Measurements from ENCODE around the gene CEP112. TPM values are rescaled to one million over a fixed set of nuclear protein-coding genes. Genes with fewer than 3 reads are reported as not detected.

CEP112 gene
- total and polyA plus RNA-seq, 7 donors = 4.5 to 19.4 (median 9.7) TPM

GRCh38 chr17:66076546-66077190, 115.3 kb downstream of the CEP112 start:
- Histone ChIP-seq H3K27ac (no peak overlapping the region), H3K27me3 (ENCODE audit: insufficient read depth in 3 of 3, low read length in 2 of 3) (no peaks in the 10 kb centered on the region), H3K36me3 (ENCODE audit: insufficient read depth in 1 of 2, low read depth in 1 of 2) (no peaks in the 10 kb centered on the region), H3K4me3 (no peak overlapping the region), H3K4me1 (peaks cover 6% of the 10 kb centered on the region), H3K9me3 (no peaks in the 10 kb centered on the region)
- no peak for TF ChIP-seq CTCF (IDR thresholded peaks at IDR 0.05)
- no peak for ATAC-seq
- 56 to 68% (median 59%) methylated on average over 5 of the region's 5 CpGs for WGBS, 3 donors
- DNase-seq = no peak
- intact Hi-C loops (cut with DNase I) = no loop called here

DNA sequence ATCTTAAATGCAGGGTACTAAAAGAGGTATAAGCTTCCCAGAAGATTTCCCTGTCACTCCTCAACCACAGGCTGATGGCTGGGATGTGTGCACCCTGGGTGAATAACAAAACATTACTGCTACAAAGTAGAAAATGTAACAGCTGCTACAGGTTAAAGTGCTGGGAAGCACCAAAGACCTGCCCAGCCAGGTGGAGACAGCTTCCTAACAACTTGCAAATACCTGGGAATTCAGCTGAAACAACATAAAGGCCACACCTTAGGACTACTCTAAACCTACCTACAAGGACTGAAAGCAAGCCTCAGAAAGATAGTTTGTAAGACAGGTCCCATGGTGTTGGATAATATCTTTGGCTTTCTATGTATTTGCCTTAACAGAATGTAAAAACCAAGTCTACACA, 118.5 kb downstream of the CEP112 start:
- Histone ChIP-seq H3K9me3 (no peaks in the 10 kb centered on the region), H3K4me1 (peaks cover 6% of the 10 kb centered on the region), H3K27ac (no peak overlapping the region), H3K27me3 (ENCODE audit: insufficient read depth in 3 of 3, low read length in 2 of 3) (no peaks in the 10 kb centered on the region), H3K4me3 (no peak overlapping the region), H3K36me3 (ENCODE audit: insufficient read depth in 1 of 2, low read depth in 1 of 2) (no peaks in the 10 kb centered on the region)
- intact Hi-C loops (cut with DNase I) = no loop called here
- no peak for DNase-seq
- no peak for ATAC-seq
- no peak for TF ChIP-seq CTCF (IDR thresholded peaks at IDR 0.05)

GRCh38 chr17:66063686-66064085, 128.2 kb downstream of the CEP112 start:
- Histone ChIP-seq H3K27me3 (ENCODE audit: insufficient read depth in 3 of 3, low read length in 2 of 3) (no peaks in the 10 kb centered on the region), H3K4me1 (no peaks in the 10 kb centered on the region), H3K4me3 (no peak overlapping the region), H3K9me3 (no peaks in the 10 kb centered on the region), H3K27ac (no peak overlapping the region), H3K36me3 (ENCODE audit: insufficient read depth in 1 of 2, low read depth in 1 of 2) (peaks cover 4 to 19% of the 10 kb centered on the region in 2 donors)
- no peak for TF ChIP-seq CTCF (IDR thresholded peaks at IDR 0.05)
- DNase-seq (no peak), ATAC-seq (no peak)
- intact Hi-C loops (cut with DNase I) = no loop called here
- WGBS, 3 donors = 75 to 82% (median 82%) methylated on average over 1 of the region's 1 CpG

DNA sequence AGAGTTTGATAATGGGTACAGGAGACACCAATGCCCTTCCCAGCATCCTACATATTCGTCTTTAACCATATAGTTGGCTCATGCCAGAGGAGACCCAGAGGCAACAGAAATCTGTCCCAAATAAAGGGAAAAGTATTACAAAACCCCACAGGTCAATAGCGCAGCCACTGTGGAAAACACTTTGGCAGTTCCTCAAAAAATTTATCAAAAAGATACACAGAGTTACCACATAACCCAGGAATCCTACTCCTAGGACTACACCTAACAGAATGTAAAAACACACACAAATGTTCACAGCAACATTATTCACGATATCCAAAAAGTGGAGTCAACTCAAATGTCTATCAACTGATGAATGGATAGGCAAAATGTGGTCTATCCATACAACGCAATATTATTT, 135.8 kb downstream of the CEP112 start:
- ATAC-seq = no peak
- Histone ChIP-seq H3K27me3 (ENCODE audit: insufficient read depth in 3 of 3, low read length in 2 of 3) (no peaks in the 10 kb centered on the region), H3K4me1 (no peaks in the 10 kb centered on the region), H3K4me3 (no peak overlapping the region), H3K9me3 (no peaks in the 10 kb centered on the region), H3K36me3 (ENCODE audit: insufficient read depth in 1 of 2, low read depth in 1 of 2) (peaks cover 0 to 27% of the 10 kb centered on the region in 2 donors), H3K27ac (no peak overlapping the region)
- 96 to 99% (median 99%) methylated on average over 4 of the region's 4 CpGs for WGBS, 3 donors
- no peak for DNase-seq
- intact Hi-C loops (cut with DNase I) = no loop called here
- TF ChIP-seq CTCF (IDR thresholded peaks at IDR 0.05) = no peak

- Histone ChIP-seq H3K27me3 (ENCODE audit: insufficient read depth in 3 of 3, low read length in 2 of 3) (no peaks in the 10 kb centered on the region), H3K27ac (no peak overlapping the region), H3K9me3 (no peaks in the 10 kb centered on the region), H3K4me3 (no peak overlapping the region), H3K36me3 (ENCODE audit: insufficient read depth in 1 of 2, low read depth in 1 of 2) (peaks cover 0 to 27% of the 10 kb centered on the region in 2 donors), H3K4me1 (no peaks in the 10 kb centered on the region)
- intact Hi-C loops (cut with DNase I) = no loop called here
- DNase-seq (no peak), ATAC-seq (no peak)
- TF ChIP-seq CTCF (IDR thresholded peaks at IDR 0.05) = no peak
- WGBS, 3 donors = 90 to 98% (median 92%) methylated on average over 1 of the region's 1 CpG
Observed at GRCh38 chr17:66054242-66054641, 137.7 kb downstream of the CEP112 start.
